ENCODE measurements around the gene NVL.
A peak's percentile ranks its signal among the peaks of the same experiment; 100 is the strongest.

The NVL gene

GRCh38 chr1:224276771-224277487 lies 53.0 kb downstream of the NVL start:
- no peak for DNase-seq

DNA sequence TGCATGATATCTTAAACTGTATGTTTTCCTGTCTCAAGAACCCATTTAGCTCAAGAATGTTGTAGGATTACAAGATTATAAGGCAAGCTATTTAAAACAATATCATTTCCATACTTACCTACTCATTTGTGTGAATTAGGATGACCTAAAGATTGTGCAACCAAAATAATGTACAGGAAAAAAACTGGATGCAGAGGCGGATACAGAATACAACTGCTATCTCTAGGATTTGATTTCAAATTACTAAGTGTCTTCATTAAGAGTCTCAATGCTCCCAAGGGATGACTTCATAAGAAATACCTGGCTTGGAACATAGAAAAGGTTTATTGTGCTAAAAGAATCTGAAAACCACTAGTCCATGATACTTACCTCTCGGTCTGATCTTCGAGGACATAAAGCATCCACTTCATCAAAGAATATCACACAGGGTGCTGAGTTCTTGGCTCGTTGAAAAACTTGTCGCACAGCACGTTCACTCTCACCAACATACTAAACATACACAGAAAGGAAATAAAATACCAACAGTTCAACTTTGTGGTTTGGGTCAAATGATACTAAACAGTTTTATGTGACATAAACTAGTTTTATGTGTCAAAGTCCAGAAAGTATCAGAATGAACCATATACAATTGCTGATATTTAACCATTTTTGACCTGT lies 54.9 kb downstream of the NVL start:
- no peak for DNase-seq

GRCh38 chr1:224273641-224274040 lies 56.3 kb downstream of the NVL start:
- no peak for DNase-seq

GRCh38 chr1:224271106-224271505 lies 58.9 kb downstream of the NVL start:
- no peak for DNase-seq

DNA sequence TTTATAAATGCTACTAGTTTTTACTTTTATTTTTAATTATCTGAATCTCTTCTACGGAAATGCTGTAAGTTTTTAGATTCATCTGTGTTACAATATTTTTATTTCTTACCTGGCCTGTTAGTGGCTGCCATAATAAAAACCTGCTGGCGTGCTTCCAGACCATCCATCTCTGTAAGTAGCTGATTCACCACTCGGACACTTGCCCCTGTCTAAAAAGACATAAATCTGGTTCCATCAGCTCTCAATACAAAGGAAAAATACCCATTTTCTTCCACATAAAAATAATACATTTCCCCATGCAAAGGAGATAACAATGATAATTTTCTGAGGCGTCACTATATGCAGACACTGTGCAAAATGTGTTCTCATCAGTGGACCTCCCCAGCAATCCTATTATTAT lies 62.0 kb downstream of the NVL start:
- no peak for DNase-seq

GRCh38 chr1:224266915-224267856 lies 62.8 kb downstream of the NVL start:
- DNase-seq: no peak

- DNase-seq: no peak
These were observed 63.7 kb downstream of the NVL start for GRCh38 chr1:224266105-224266914.

- no peak for DNase-seq
These were observed 65.7 kb downstream of the NVL start for GRCh38 chr1:224264321-224264720.

- no peak for DNase-seq
These were observed 67.5 kb downstream of the NVL start for GRCh38 chr1:224262373-224263054.

- no peak for DNase-seq
These were observed 70.0 kb downstream of the NVL start for GRCh38 chr1:224259986-224260385.

- no peak for DNase-seq
These were observed 71.6 kb downstream of the NVL start for GRCh38 chr1:224258351-224258750.

- DNase-seq: no peak
These were observed 73.3 kb downstream of the NVL start for GRCh38 chr1:224256640-224257039.

DNA sequence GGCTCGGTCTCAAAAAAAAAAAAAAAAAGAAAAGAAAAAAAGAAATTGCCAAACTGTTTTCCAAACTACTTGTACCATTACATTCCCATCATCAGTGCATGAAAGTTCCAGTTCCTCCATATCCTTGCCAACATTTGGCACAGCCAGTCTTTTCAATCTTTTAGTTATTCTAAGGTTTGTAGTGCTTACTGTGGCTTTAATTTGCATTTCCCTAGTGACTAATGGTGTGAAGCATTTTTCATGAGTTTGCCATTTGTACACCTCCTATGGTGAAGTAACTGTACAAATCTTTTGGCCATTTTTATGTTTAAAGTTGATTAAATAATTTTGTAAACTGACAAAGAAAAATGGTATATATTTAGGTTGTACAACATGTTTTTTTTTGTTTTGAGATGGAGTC lies 76.3 kb downstream of the NVL start:
- no peak for DNase-seq

DNA sequence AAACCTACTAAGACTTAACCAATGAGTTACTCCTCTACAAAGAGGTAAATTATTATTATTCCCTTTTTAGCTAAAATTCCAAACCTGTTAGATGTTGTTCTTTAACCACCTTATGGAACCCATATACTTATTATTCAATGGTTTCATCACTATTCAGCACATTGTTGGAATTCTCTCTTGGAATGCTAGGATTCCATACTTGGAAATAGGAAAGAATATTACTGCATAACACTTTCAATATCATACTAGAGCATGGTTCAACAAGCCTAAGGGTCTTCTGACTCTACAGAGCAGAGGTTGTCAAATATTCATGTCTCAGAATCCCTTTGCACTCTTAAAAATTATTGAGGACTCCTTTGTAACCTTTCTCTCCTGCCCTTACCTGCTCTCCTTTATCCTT lies 77.5 kb downstream of the NVL start:
- no peak for DNase-seq

- DNase-seq: peak in 1 of 2 donors; percentile 32
These were observed 78.2 kb downstream of the NVL start for GRCh38 chr1:224251741-224252146.

DNA sequence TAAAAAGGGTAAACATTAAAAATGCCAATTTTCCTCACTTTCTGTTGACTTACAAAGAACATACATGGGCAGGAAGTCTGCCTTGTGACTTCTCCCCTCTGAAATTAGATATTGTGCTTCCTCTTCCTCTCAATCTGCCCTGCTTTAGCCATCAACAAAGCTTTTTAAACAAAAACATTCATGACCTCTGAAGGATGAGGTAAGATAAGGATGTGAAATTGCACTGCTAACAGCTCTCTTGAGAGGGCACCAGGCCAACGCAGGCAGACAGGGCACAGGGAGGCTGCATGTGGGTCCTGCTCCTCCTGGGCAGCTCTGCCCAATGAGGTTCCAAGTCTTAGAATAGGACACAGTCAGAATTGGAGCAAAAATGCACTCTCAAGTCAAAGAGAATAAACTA lies 84.8 kb downstream of the NVL start:
- DNase-seq: peak; percentile 87 to 97

GRCh38 chr1:224238756-224239155 lies 91.2 kb downstream of the NVL start:
- no peak for DNase-seq

GRCh38 chr1:224238212-224238611 lies 91.8 kb downstream of the NVL start:
- DNase-seq: no peak

DNA sequence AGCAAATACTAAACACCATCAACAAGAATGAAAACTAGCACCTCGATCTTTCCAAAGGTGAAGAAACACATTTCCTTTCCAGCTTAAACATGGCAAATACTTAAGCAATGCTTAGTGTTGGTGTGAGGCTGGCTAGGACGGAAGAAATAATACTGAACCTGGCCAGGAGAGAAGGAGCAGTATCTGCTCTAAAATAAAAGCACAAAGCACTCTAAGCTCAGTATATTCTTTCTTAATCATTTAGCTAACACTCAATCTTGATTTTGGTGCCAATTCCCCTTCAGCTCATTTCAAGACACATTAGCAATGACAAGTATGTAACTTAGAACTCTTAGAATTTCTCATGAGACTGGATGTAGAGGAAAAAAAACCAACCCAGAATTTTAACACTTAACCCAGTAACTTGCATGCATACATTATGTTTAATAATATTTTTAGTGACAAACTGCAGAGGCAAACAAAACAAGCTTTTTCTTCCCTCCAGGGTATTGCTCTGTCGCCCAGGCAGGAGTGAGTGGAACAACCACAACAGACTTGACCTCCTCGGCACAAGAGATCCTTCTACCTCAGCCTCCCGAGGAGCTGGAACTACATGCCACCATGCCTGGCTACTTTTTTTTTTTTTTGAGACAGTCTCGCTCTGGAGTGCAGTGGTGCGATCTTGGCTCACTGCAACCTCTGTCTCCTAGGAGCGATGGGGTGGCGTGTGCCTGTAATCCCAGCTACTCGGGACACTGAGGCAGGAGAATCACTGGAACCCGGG lies 92.7 kb downstream of the NVL start:
- DNase-seq: no peak

DNA sequence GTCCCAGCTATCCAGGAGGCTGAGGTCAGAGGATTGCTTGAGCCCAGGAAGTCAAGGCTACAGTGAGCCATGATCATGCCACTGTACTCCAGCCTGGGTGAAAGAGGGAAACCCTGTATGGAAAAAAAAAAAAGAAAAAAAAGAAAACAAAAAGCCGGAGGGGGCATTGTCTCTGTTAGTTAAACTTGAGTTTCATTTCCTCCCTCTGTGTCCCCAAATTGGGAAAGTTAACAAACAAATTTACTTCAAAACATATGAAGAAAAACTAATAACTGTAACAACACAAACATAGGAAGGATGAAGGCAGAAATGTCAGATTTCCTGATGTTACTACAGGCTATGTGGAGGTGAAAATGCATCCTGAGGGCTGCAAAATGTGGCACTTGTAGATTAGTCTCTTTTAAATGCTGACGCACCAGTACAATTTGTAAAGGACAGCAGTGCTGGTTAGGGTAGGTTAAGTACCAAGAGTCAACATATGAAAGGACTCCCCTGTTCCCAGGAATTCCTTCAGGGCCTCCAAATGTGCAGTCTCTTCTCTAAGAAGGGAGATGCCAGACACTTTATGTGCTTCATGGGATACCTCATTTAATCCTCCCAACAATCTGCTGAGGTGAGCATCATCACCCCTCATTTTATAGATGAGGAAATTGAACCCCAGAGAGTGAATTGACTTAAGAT lies 94.0 kb downstream of the NVL start:
- no peak for DNase-seq

- DNase-seq: no peak
These were observed 96.0 kb downstream of the NVL start for GRCh38 chr1:224234017-224234416.
